Heart left ventricle (tissue), 13 donors: Measurements from ENCODE around the gene OR5A1.

Source experiments
- CTCF ChIP-seq, 12 donors: fragments of 200-600 bp; sonication (generic) in 4 of 12; IDR thresholded peaks; one replicate each; pipeline versions ENCODE4 v1.5.0 to v1.8.0; 2018 to 2022; ENCODE audit warnings: antibody characterized with exemption in 12 of 12, mild to moderate bottlenecking in 5 of 12
- POLR2A ChIP-seq, 2 donors: fragments of 450-650 bp; IDR thresholded peaks; one replicate each; pipeline ENCODE4 v1.6.1; 2017; ENCODE audit warnings: antibody characterized with exemption in 2 of 2, mild to moderate bottlenecking in 2 of 2, moderate library complexity in 2 of 2
- donor health status: ischemic (EF 13 %, LVEDD 7.1; RV severe dilation, severe dysfunction).
- donor health status: DM: no; HTN: yes; CAD: no.
- donor health status: DM: no; HTN: no; CAD: no.
- donor health status: ischemic (EF 25% LVEDD 6.9; RV normal size, moderate dysfunction).
- donor health status: ischemic (EF 25% LVEDD 5.7; RV mildly dilated, moderate dysfunction).
- donor health status: ischemic (EF 35%, LVEDD 5.7; RV mildly dilated, moderate dysfunction).
- donor health status: nonischemic (EF 11% LVEDD 7.7; RV severe dilation, severe dysfunction).
- donor health status: DM: yes; HTN: yes; CAD: no.
- donor health status: PGD.
- donor health status: ischemic (EF 29% LVEDD 5.4; RV normal size, mild dysfunction).
- donor health status: nonischemic (EF 23%, LVEDD 6.1; RV moderate dilation, normal function).

DNA sequence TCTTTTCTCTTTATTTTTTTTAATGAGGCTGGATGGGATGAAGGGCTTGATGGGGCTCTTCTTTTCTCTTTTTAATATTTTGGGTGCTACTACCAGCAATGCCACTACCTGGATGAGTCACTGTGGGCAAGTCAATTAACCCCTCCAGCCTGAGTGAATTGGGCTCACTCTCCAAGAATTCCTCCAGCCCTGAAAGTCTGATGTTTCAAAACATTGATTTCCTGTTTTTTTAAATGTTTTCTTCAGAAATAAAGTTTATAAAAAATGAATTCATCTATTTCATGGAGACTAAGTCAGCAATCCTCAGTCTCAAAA is 9.2 kb upstream of the OR5A1 start:
- TF ChIP-seq CTCF (IDR thresholded peaks at IDR 0.05) (no peak), POLR2A (IDR thresholded peaks at IDR 0.05) (no peak)
